ENCODE results near the gene RNASE1. TPM values are rescaled to one million over a fixed set of nuclear protein-coding genes. Genes with fewer than 3 reads are reported as not detected.

Gene RNASE1
- total and polyA plus RNA-seq, 2 experiments from 2014 or later = 1.3 to 5.7 TPM

DNA sequence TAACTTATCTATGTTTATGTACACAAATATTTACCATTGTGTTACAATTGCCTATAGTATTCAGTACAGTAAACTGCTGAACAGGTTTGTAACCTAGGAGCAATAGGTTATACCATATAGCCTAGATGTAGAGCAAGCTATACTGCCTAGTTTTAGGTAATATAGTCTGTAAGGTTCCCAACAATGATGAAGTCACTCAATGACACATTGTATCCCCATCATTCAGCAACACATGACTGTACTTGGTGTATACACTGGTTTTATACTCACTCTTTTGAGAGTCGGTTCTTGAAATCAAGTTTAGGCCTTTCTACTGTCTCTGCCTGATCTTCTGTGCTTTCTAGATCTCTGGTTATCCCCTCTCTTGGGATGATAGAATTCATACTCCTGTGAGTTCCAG is 5.5 kb downstream of the RNASE1 start:
- no peaks in the 10 kb centered on the region for H3K36me3 ChIP-seq
- no peak for DNase-seq (ENCODE audit: low read depth in 1 of 2, low spot score in 1 of 2)
- TF ChIP-seq, protein P1, sequence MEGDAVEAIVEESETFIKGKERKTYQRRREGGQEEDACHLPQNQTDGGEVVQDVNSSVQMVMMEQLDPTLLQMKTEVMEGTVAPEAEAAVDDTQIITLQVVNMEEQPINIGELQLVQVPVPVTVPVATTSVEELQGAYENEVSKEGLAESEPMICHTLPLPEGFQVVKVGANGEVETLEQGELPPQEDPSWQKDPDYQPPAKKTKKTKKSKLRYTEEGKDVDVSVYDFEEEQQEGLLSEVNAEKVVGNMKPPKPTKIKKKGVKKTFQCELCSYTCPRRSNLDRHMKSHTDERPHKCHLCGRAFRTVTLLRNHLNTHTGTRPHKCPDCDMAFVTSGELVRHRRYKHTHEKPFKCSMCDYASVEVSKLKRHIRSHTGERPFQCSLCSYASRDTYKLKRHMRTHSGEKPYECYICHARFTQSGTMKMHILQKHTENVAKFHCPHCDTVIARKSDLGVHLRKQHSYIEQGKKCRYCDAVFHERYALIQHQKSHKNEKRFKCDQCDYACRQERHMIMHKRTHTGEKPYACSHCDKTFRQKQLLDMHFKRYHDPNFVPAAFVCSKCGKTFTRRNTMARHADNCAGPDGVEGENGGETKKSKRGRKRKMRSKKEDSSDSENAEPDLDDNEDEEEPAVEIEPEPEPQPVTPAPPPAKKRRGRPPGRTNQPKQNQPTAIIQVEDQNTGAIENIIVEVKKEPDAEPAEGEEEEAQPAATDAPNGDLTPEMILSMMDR (IDR thresholded peaks at IDR 0.05; ENCODE audit: low read depth, low read length) = no peak
- no peak overlapping the region for H3K4me3 ChIP-seq
- no peaks in the 10 kb centered on the region for H3K9me3 ChIP-seq (ENCODE audit: low read depth)
- no peak overlapping the region for H3K27ac ChIP-seq
- H3K4me1 ChIP-seq (ENCODE audit: low read depth) = peaks cover 23% of the 10 kb centered on the region
- no peaks in the 10 kb centered on the region for H3K27me3 ChIP-seq

DNA sequence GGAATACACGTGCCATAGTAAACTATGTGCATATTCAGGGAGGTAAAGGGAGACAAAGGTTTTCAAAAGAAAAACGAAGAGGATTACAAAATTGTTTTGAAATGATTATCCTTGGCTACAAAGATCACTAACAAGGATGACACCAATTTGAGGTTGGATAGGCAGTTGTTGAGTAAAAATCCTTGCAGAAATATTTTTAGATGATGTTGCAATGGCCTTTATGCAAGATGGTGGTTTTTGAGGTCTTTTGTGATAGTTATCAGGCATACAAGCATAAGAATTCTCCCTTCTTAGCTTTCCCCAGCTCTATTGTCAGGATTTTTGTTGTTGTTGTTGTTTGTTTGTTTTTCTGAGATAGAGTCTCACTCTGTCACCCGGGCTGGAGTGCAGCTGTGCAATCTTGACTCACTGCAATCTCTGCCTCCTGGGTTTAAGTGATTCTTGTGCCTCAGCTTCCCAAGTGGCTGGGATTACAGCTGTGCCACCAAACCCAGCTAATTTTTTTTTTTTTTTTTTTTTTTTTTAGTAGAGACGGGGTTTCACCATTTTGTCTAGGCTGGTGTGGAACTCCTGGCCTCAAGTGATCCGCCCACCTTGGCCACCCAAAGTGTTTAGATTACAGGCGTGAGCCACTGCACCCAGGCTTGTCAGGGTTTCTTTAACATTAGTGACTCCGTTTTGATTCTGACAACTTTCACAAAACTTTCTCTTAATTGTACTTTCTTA is 7.8 kb downstream of the RNASE1 start:
- TF ChIP-seq, protein P1 (IDR thresholded peaks at IDR 0.05; ENCODE audit: low read depth, low read length) = no peak
- H3K36me3 ChIP-seq = no peaks in the 10 kb centered on the region
- no peak overlapping the region for H3K4me3 ChIP-seq
- DNase-seq (ENCODE audit: low read depth in 1 of 2, low spot score in 1 of 2) = peak in 1 of 2 donors; percentile 42
- H3K27ac ChIP-seq = no peak overlapping the region
- H3K4me1 ChIP-seq (ENCODE audit: low read depth) = peaks cover 23% of the 10 kb centered on the region
- H3K27me3 ChIP-seq = no peaks in the 10 kb centered on the region
- H3K9me3 ChIP-seq (ENCODE audit: low read depth) = no peaks in the 10 kb centered on the region

DNA sequence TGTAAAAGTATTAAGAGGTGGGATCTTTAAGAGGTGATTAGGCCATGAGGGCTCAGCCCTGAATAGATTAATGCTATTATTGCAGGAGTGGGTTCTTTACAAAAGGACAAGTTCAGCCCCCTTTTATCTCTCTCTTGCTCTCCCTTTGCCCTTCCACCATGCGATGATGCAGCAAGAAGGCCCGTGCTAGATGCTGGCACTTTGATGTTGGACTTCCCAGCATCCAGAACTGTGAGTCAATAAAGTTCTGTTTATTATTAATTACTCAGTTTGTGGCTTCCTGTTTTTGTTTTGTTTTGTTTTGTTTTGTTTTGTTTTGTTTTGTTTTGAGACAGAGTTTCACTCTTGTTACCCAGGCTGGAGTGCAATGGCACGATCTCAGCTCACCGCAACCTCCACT is 10.1 kb downstream of the RNASE1 start:
- Histone ChIP-seq H3K36me3 (no peaks in the 10 kb centered on the region), H3K27ac (no peak overlapping the region), H3K4me3 (no peak overlapping the region), H3K27me3 (no peaks in the 10 kb centered on the region), H3K9me3 (ENCODE audit: low read depth) (no peaks in the 10 kb centered on the region), H3K4me1 (ENCODE audit: low read depth) (peaks cover 11% of the 10 kb centered on the region)
- TF ChIP-seq, protein P1 (IDR thresholded peaks at IDR 0.05; ENCODE audit: low read depth, low read length) = no peak
- DNase-seq (ENCODE audit: low read depth in 1 of 2, low spot score in 1 of 2) = no peak

DNA sequence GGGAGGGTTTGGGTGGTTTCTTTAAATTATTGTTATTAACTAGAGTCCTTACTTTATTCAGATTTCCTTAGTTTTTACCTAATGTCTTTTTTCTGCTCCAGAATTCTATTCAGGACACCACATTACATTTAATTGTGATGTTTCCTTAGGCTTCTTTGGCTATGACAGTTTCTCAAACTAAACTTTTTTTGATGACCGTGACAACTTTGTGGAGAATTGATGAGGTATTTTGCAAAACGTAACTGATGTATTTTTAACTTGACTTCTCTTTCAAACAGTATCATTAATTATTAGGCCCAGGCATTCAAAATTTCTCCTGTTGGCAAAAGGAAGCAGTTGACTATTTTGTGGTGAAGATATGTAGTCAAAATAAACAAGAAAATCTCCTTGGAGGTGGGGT is 11.0 kb downstream of the RNASE1 start:
- Histone ChIP-seq H3K4me1 (ENCODE audit: low read depth) (peaks cover 11% of the 10 kb centered on the region), H3K36me3 (no peaks in the 10 kb centered on the region), H3K9me3 (ENCODE audit: low read depth) (no peaks in the 10 kb centered on the region), H3K4me3 (no peak overlapping the region), H3K27me3 (no peaks in the 10 kb centered on the region), H3K27ac (no peak overlapping the region)
- no peak for DNase-seq (ENCODE audit: low read depth in 1 of 2, low spot score in 1 of 2)
- TF ChIP-seq, protein P1 (IDR thresholded peaks at IDR 0.05; ENCODE audit: low read depth, low read length) = no peak

DNA sequence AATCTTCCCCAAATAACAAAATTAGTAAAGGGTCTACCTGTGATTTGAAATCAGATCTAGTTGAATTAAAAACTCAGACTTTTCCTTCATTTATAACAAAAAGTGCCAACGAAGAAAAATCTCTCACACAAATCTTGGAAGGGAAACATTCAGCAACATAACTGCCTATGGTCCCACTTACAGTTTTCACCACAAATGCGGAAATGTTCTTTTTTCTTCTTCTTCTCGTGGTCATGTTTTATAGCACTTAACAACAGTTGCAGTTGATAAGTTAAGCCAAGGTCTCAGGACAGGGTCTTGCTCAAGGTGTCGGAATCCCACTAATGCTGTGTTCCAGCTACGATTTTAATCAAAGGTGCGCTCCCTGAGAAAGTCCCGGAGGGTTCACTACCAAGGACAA is 11.5 kb downstream of the RNASE1 start:
- H3K4me3 ChIP-seq = no peak overlapping the region
- H3K27ac ChIP-seq = no peak overlapping the region
- no peaks in the 10 kb centered on the region for H3K27me3 ChIP-seq
- TF ChIP-seq, protein P1 (IDR thresholded peaks at IDR 0.05; ENCODE audit: low read depth, low read length) = no peak
- peaks cover 11% of the 10 kb centered on the region for H3K4me1 ChIP-seq (ENCODE audit: low read depth)
- H3K36me3 ChIP-seq = no peaks in the 10 kb centered on the region
- DNase-seq (ENCODE audit: low read depth in 1 of 2, low spot score in 1 of 2) = no peak
- H3K9me3 ChIP-seq (ENCODE audit: low read depth) = no peaks in the 10 kb centered on the region
